GM12864 (cell line): ENCODE data around the gene XRN2.

Experiments
- DNase-seq: peaks from one replicate; pipeline ENCODE4 v3.0.0-alpha.2; 2011; ENCODE audit warnings: low read depth
- H3K4me3 ChIP-seq: 2 replicates; pipeline ENCODE4 v1.5.1; 2011; ENCODE audit warnings: mild to moderate bottlenecking, low read depth, low read length, control low read depth
- CTCF ChIP-seq: IDR thresholded peaks from 2 replicates; pipeline ENCODE4 v1.5.1; 2011; ENCODE audit warnings: low read depth, mild to moderate bottlenecking, moderate library complexity, low read length, control low read depth, inconsistent platforms; ENCODE audit errors: missing control alignments

Gene XRN2

GRCh38 chr20:21303061-21303871, at the start of gene XRN2:
Gene XRN2 (plus strand): TSS chr20:21303331. CDS start chr20:21303399, 68 bp downstream.
- peak; percentile 76 for DNase-seq
- peak within 1 kb of the TSS; percentile 82 for H3K4me3 ChIP-seq
- no peak for TF ChIP-seq CTCF

GRCh38 chr20:21257192-21257591, 45.9 kb upstream of the XRN2 start:
- TF ChIP-seq CTCF = no peak
- no peak for DNase-seq

GRCh38 chr20:21258411-21258810, 44.7 kb upstream of the XRN2 start:
- TF ChIP-seq CTCF = no peak
- DNase-seq = no peak
- H3K4me3 ChIP-seq = no peak overlapping the region

More at GRCh38 chr20:21257192-21257591, 45.9 kb upstream of the XRN2 start:
- no peak overlapping the region for H3K4me3 ChIP-seq

- no peak overlapping the region for H3K4me3 ChIP-seq
- TF ChIP-seq CTCF = no peak
- DNase-seq = no peak
Observed at GRCh38 chr20:21259346-21259745, 43.8 kb upstream of the XRN2 start.

GRCh38 chr20:21262812-21263211, 40.3 kb upstream of the XRN2 start:
- no peak for DNase-seq
- TF ChIP-seq CTCF = no peak
- H3K4me3 ChIP-seq = no peak overlapping the region

GRCh38 chr20:21265261-21266190, 37.6 kb upstream of the XRN2 start:
- TF ChIP-seq CTCF = no peak
- H3K4me3 ChIP-seq = no peak overlapping the region
- no peak for DNase-seq
